Stimulated activated CD8-positive, alpha-beta memory T cell treated with anti-CD3 and anti-CD28 coated beads, Interleukin-4, amount 100 ng/mL, for 24 hours (primary cell): ENCODE results near the gene CBFA2T3.

Source experiments
- DNase-seq: peaks from one replicate; pipeline ENCODE4 v3.0.0-alpha.2; 2020; ENCODE audit warnings: low read depth

CBFA2T3 gene

DNA sequence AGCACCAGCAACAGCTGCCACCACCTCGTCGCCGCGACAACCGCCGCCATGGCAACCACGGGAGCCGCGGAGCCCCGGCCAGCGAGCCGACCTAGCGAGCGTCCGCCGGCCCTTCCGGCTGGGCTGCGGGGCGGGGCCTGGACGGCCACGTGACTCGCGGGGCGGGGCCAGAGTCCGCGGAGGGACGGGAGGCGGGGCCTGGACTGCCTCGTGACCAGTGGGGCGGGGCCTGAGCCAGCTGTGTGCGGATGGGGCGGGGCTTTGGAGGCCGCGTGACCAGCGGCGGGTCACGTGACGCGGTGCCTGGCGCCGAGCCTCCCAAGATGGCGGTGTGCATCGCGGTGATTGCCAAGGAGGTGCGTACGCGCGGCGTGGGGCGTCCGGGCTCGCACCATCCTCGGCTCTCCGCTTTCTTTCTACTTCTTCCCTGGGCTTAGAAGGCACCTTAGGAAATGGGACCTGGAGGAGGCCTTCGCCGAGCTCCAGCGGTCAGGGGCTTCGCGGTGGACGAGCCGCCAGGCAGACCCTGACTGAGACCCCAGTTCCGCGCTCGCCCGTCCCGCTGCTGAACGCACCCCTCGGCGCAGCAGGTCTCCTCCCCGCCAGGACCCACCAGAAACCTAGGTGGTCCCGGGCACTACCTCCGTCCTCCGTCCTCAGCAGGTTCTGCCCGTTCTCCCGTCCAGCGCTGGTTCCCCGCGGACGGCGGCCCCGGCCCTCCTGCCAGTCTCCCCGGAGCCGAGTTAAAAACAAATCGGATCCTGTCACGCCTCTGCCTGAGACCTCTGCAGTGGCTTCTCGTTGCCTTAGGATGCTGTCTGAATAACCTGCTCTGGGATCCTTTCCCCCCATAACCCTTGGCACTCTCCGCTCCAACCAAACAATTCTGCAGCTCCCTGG is 119.9 kb downstream of the CBFA2T3 start, which contains the start of the genes GALNS and TRAPPC2L:
Gene GALNS, minus strand, starts transcription at position 120 of the 900 bp plus-strand sequence. Its CDS starts 70 bp downstream, at position 50.
Gene TRAPPC2L, plus strand, starts transcription at position 300 of the 900 bp plus-strand sequence. Its CDS starts 24 bp downstream, at position 324.
- DNase-seq: peak; percentile 99

- no peak for DNase-seq
Observed at GRCh38 chr16:88856122-88856827, 120.7 kb downstream of the CBFA2T3 start.

- no peak for DNase-seq
Observed at GRCh38 chr16:88855736-88856121, 121.3 kb downstream of the CBFA2T3 start.

DNA sequence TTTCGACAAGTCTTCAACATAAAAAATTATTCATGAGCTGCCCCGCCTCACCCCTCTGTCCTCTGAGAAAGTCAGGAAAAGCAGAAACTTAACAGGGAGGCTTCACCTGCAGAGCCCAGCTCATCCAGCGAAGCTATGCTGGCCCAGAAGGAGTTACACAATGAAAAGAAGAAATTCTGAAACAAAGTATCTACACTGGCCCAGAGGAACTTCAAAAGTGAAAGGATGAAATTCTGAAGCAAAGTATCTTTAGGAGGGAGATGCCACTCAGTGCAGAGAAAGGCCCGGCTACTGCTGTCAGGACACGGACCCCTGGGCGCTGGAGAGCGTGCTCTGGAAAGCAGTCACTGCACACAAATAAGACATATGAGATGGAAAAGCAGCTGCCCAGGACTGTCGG is 121.8 kb downstream of the CBFA2T3 start:
- no peak for DNase-seq

GRCh38 chr16:88854306-88855111 is 122.5 kb downstream of the CBFA2T3 start:
- peak; percentile 13 for DNase-seq

DNA sequence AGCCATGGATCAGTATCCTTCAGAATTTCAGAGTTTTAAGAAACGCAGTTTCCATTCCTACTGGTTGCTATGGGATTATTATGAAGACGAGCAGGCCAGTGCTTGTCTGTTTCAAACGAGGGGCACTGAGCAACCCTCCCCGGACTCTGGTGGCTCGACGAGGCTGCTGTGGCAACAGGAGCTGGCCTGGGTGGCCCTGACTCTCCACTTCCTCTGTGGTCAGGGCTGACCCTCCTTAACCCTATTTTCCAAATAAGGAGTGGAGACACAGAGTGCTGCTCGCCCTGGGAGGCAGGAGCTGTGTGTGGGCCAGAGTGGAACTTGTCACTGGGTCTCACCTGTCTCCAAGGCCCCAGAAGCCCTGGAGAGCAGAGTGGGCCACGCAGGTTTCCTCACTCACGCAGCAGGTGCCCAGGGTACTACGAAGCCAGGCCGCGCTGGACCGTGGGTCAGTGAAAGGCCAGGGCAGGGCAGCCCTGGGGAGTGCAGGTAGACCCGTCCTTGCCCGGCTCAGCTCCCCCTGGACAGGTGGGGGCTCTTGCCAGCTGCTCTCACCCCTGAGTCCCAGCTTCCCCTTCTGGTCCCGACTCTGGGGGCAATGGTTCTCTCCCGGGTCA is 123.6 kb downstream of the CBFA2T3 start:
- DNase-seq: no peak

GRCh38 chr16:88851616-88852015 is 125.4 kb downstream of the CBFA2T3 start:
- DNase-seq: no peak

DNA sequence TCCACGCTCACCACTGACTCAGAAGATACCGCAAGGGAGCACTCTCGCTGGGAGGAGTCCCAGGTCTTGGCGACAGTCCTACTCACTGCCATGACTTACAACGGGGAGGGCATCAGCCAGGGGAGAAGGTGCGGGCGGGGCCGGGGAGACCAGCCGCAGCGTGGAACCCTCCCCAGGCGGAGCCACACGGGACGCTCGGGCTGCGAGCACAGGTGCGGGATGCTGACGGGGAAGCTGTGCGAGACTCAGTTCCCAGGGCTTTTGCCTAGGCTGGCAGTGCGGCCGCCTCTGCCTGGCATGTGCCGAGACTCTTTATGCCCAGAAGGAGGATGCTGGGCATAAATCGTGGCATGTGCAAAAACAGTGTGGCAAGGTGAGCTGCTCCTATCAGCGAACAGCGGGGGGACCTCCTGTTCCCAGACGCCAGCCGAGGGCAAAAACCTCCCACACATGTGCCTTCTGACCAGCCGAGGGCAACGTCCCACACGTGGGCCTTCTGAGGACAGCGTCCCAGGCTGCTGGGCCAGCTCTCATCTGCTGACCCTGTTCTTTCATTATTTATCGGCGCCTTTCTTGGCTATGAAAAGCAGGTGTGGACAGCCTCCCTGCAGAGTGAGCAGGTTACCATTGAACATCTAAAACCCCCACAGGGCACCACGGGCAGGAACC is 126.3 kb downstream of the CBFA2T3 start:
- DNase-seq: no peak

DNA sequence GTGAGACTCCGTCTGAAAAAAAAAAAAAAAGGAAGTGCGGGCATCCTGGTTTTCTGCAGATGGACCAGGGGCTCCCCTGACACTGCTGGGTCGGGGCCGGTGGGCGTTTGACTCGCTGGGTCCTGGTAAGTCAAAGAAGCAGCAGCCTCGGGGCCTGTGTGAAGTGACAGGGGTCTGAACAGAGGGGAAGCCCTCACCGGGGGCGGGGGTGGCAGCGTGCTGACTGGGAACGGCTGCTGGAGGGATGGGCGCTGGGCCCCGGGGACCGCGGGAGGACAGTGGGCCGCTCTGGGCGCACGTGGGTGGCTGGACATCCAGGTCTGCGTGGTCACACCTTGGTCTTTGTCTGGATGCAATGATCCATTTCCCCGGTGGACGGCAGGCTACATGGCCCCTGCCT is 128.4 kb downstream of the CBFA2T3 start:
- no peak for DNase-seq

GRCh38 chr16:88847654-88848053 is 129.4 kb downstream of the CBFA2T3 start:
- DNase-seq: no peak

DNA sequence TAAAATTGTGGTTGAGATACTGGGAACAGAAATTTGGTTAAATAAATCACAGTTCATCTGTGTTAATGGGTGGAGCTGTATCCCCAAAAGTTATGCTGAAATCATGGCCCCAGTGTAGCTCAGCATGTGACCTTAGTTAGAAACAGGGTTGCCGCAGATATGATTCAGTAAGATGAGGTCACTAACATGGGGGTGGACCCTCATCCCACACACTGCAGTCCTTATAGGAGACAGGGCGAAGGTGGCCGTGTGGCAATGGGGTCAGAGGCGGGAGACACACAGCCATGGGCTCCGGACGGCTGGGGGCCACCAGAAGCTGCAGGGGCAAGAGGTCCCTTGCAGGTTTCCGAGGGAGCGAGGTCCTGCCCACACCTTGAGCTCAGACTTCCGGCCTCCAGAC is 130.9 kb downstream of the CBFA2T3 start:
- DNase-seq: no peak

DNA sequence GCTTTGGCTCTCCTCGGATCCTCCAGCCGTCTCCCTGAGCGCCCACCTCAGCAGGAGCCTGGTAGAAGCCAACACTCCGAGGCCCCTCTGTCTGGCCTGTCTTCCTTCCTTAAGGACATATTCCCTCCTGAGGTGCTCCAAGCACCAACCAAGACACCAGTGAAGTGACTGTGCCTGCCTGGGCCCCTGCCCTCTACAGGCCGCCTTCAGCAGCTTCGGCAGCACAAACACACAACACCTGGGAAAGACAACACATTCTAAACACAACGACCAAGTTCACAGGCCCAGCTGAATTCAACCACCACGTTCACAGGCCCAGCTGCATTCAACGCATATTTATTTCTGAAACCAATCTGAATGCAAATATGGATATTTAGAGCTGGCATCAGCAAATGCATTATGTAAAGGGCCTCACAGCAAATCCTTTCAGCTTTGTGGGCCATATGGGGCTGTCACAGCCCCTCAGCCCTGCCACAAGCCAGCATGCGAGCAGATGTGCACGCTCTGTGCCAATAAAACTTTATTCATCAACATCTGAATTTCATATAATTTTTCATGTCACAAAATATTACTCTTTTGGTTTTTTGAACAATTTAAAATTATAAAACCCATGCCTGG is 132.5 kb downstream of the CBFA2T3 start:
- no peak for DNase-seq

- DNase-seq: no peak
Observed at GRCh38 chr16:88843256-88843655, 133.8 kb downstream of the CBFA2T3 start.

DNA sequence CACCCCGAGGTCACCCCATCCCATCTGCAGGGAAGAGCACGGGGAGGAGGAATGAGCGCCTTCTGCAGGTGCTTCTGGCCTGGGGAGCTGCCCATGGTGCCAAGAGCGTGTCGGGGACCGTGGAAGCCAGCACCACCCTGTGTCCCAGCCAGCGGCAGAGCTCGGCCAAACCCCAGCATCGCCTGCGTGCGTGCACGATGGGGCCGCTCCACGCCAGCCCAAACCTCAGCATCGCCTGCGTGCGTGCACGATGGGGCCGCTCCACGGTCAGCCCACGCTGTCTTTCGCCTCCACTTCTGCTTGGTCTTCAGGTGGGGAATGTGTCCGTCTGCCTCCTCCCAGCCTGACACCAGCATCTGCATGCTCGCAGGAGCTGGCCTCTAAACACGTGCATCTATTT is 134.2 kb downstream of the CBFA2T3 start:
- DNase-seq: no peak

- DNase-seq: no peak
Observed at GRCh38 chr16:88842308-88842756, 134.7 kb downstream of the CBFA2T3 start.

DNA sequence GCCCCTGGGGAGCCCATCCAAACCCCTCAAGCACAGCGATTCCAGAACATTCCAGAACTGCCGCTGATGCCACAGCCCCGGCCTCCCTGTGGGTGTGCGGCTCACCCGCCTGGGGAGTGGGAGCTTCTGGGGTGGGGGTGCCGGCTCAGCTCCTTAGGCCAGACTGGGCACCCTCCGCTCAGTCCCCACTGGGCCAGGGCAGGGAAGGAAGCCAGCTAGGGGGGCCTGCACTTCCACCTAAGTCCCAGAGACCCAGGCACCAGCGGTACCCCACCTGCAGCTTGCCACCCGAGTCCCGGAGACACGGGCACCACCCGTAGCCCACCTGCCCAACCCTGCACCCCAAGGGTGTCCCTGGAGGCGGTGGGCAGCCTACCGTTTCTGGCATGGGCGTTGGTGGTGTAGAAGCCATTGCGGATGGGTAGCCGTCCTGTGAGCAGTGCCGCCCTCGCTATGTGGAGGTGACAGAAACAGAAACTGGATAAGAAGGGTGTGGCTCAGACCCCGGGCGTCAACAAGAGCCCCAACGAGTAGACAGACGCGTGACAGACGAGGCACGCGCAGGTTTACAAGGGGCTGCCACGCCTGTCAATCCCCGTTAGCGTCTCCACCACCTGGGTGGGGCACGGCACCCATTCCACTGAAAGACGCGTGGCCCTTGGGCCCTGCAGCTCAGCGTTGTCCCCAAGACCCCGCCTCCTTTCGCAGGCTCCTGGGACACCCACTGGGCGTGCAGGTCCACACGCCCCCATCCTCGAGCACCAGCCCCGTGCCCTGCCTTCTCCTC is 135.3 kb downstream of the CBFA2T3 start:
- DNase-seq: no peak

DNA sequence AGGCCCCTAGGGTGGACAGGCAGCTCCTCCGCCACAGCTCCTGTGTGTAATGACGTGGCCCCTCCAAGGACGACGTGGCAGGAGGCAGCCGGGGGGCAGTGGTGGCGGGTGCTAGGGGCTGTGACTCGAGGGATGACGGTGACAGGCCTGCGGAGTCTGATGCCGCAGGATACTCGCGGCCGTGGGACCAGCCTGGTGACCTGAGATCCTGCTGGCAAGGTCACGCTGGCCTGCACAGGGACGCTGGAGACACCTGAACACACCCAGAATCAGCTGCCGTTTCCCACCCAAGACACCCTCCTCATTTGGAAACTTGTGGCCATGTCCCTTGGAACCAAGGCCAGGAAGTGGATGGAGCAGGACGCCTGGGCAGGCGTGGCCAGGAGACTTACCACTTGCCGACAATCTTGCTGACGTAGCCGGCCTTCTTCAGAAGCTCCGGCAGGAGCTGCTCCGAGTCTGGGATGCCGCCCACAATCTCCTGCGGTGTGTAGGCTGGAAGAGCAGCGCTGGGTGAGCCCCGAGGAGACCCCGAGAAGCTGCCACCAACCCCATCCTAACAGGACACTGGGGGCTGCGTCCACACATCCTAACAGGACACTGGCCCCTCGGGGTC is 136.3 kb downstream of the CBFA2T3 start:
- no peak for DNase-seq

GRCh38 chr16:88839745-88840599 is 137.0 kb downstream of the CBFA2T3 start:
- DNase-seq: no peak
